Measurements from ENCODE around the gene MAP2K1. TPM values are rescaled to one million over a fixed set of nuclear protein-coding genes. Genes with fewer than 3 reads are reported as not detected.

Gene MAP2K1
- total RNA-seq, 4 donors from 2014 or later, result 13.2 to 46.4 (median 33.5) TPM

DNA sequence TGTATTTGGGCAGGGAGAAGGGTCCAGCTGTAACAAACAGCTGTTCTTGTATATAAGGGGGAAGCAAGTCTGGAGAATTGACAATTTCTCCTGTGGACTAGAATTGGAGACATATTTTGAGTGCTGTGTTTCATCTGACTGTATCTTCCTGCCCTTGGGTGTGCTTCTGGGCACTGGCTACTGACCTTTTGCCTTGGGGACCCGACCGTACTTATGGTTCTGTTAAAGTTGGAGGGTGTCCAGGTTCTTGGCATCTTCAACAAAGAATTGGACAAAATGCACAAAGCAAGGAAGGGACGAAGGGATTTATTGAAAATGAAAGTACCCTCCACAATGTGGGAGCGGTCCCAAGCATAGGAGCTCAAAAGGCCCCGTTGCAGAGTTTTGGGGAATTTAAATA, 31.0 kb downstream of the MAP2K1 start:
- Histone ChIP-seq H3K4me1 (no peaks in the 10 kb centered on the region), H3K27ac (no peak overlapping the region), H3K27me3 (no peaks in the 10 kb centered on the region), H3K4me3 (no peak overlapping the region), H3K36me3 (no peaks in the 10 kb centered on the region), H3K9me3 (no peaks in the 10 kb centered on the region)
- DNase-seq, result no peak
- intact Hi-C loops (cut with DNase I; ENCODE audit: low total_unique reads), result no loop called here
- TF ChIP-seq POLR2A (IDR thresholded peaks at IDR 0.05), result no peak
- TF ChIP-seq, protein P1, sequence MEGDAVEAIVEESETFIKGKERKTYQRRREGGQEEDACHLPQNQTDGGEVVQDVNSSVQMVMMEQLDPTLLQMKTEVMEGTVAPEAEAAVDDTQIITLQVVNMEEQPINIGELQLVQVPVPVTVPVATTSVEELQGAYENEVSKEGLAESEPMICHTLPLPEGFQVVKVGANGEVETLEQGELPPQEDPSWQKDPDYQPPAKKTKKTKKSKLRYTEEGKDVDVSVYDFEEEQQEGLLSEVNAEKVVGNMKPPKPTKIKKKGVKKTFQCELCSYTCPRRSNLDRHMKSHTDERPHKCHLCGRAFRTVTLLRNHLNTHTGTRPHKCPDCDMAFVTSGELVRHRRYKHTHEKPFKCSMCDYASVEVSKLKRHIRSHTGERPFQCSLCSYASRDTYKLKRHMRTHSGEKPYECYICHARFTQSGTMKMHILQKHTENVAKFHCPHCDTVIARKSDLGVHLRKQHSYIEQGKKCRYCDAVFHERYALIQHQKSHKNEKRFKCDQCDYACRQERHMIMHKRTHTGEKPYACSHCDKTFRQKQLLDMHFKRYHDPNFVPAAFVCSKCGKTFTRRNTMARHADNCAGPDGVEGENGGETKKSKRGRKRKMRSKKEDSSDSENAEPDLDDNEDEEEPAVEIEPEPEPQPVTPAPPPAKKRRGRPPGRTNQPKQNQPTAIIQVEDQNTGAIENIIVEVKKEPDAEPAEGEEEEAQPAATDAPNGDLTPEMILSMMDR (IDR thresholded peaks at IDR 0.05), result no peak

DNA sequence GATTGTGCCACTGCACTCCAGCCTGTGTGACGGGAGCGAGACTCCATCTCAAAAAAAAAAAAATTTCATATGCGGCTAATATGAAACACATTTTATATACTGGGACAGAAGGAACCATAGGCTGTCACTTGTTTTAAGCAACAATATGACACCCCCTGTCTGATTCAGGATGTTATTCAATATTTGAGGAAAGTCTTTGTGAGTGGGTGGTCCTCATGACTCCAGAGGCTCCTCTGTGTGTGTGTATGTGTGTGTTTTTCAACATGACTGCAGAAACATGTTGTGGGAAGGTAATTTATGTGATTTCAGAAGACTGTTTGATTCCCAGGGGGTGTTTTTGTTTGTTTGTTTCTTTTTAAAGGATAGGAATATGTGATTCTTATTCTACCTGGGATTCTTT, 32.8 kb downstream of the MAP2K1 start:
- intact Hi-C loops (cut with DNase I; ENCODE audit: low total_unique reads), result no loop called here
- Histone ChIP-seq H3K4me1 (no peaks in the 10 kb centered on the region), H3K9me3 (no peaks in the 10 kb centered on the region), H3K27ac (no peak overlapping the region), H3K4me3 (no peak overlapping the region), H3K36me3 (no peaks in the 10 kb centered on the region), H3K27me3 (no peaks in the 10 kb centered on the region)
- no peak for DNase-seq
- TF ChIP-seq, protein P1 (IDR thresholded peaks at IDR 0.05), result no peak
- no peak for TF ChIP-seq POLR2A (IDR thresholded peaks at IDR 0.05)

DNA sequence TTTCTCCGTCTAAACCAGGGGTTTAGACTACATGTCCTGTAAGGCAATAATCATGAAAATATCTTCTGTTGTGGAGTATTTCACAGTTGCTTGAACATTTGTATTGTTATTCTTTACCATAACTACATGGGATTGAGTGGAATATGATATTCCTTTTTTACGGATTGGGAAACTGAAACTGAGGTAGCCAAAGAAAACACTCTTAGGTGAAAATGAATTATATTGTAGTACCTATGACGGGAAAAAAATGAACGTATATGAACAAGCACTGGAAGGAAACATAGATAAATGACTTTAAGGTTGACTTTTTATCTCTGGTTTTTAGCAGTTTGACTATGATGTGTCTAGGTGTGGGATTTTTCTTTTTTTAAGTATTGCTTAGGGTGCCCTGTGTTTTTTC, 35.6 kb downstream of the MAP2K1 start:
- intact Hi-C loops (cut with DNase I; ENCODE audit: low total_unique reads), result no loop called here
- H3K4me1 ChIP-seq, result no peaks in the 10 kb centered on the region

DNA sequence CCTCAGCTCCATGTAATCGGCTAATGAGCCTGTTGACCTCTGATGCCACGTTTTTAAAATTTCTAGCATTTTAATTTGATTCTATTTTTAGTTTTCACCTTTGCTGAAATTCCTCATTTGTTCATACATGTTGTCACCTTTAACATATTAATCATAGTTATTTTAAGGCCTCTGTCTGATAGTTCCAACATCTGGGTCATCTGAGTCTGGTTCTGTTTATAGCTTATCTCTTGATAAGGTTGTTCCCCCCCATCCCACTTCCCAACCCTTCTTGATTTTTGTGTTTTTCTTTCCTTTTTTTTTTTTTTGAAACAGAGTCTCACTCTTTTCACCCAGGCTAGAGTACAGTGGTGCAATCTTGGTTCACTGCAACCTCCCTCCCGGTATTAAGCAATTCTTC, 36.4 kb downstream of the MAP2K1 start:
- intact Hi-C loops (cut with DNase I; ENCODE audit: low total_unique reads), result no loop called here
- no peaks in the 10 kb centered on the region for H3K4me1 ChIP-seq
- H3K4me3 ChIP-seq, result no peak overlapping the region
- no peak for TF ChIP-seq POLR2A (IDR thresholded peaks at IDR 0.05)
- TF ChIP-seq, protein P1 (IDR thresholded peaks at IDR 0.05), result no peak
- H3K27me3 ChIP-seq, result no peaks in the 10 kb centered on the region
- no peaks in the 10 kb centered on the region for H3K9me3 ChIP-seq
- no peak for DNase-seq
- no peak overlapping the region for H3K27ac ChIP-seq
- H3K36me3 ChIP-seq, result no peaks in the 10 kb centered on the region

More for the DNA sequence above, 35.6 kb downstream of the MAP2K1 start:
- Histone ChIP-seq H3K4me3 (no peak overlapping the region), H3K36me3 (no peaks in the 10 kb centered on the region), H3K27me3 (no peaks in the 10 kb centered on the region), H3K9me3 (no peaks in the 10 kb centered on the region), H3K27ac (no peak overlapping the region)
- TF ChIP-seq POLR2A (IDR thresholded peaks at IDR 0.05), result no peak
- TF ChIP-seq, protein P1 (IDR thresholded peaks at IDR 0.05), result no peak
- DNase-seq, result no peak

DNA sequence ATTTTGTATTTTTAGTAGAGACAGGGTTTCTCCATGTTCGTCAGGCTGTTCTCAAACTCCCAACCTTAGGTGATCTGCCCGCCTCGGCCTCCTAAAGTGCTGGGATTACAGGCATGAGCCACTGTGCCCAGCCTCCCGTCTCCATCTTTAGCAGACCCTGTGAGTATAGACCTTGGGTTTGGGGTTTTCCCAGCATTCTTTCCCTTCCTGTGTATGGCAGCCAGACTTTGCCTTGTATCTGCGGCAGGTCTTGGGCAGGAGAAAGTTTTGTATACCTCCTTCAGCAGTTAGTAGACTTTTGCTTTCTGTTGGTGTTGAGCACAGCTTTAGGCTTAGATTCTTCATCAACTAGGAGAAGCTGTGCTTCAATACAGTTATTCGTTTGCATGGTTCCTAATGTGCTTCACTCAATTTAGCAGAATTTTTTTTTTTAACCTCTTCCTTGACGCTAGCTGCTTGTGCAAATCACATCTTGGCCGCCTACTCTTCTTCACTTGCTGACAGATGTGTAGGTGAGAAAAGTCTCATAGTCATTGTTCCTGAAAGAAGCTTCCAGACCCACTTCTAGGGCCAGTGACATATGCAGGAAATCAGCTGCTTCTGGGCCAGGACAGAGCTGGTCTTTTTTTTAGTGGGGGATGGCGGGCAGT, 38.4 kb downstream of the MAP2K1 start:
- intact Hi-C loops (cut with DNase I; ENCODE audit: low total_unique reads), result no loop called here
- H3K4me3 ChIP-seq, result no peak overlapping the region
- no peaks in the 10 kb centered on the region for H3K36me3 ChIP-seq
- no peak for DNase-seq
- H3K27ac ChIP-seq, result no peak overlapping the region
- no peaks in the 10 kb centered on the region for H3K27me3 ChIP-seq
- no peaks in the 10 kb centered on the region for H3K4me1 ChIP-seq
- no peaks in the 10 kb centered on the region for H3K9me3 ChIP-seq
- TF ChIP-seq POLR2A (IDR thresholded peaks at IDR 0.05), result no peak
- TF ChIP-seq, protein P1 (IDR thresholded peaks at IDR 0.05), result no peak
